ENCODE data around the gene SPG21.
A peak's percentile ranks its signal among the peaks of the same experiment; 100 is the strongest.

The SPG21 gene

GRCh38 chr15:65029736-65030208 is 40.1 kb upstream of the SPG21 start (continued):
- no peak for TF ChIP-seq ZNF202 (tag by site-specific recombination; IDR thresholded peaks at IDR 0.05; ENCODE audit: borderline replicate concordance)
- TF ChIP-seq ZNF426 (tag by site-specific recombination; IDR thresholded peaks at IDR 0.05) = peak; percentile 56
- 0 out of 2 replicates have a peak, but pooled peaks have one; percentile 35 for TF ChIP-seq ZNF121 (tag by site-specific recombination; IDR thresholded peaks at IDR 0.05)
- TF ChIP-seq ZNF274 (IDR thresholded peaks at IDR 0.05; ENCODE audit: low read length) = no peak
- no peak for TF ChIP-seq ZNF274 (tag by site-specific recombination; IDR thresholded peaks at IDR 0.05; ENCODE audit: borderline replicate concordance)
- TF ChIP-seq ZNF16 (tag by site-specific recombination; IDR thresholded peaks at IDR 0.05; ENCODE audit: low read depth) = no peak
- TF ChIP-seq KLF7 (tag by site-specific recombination; IDR thresholded peaks at IDR 0.05; ENCODE audit: borderline replicate concordance) = no peak
- TF ChIP-seq ZNF394 (tag by site-specific recombination; IDR thresholded peaks at IDR 0.05; ENCODE audit: borderline replicate concordance) = peak; percentile 76; the same call in 1 of the 2 replicates

GRCh38 chr15:65028921-65029735 is 39.4 kb upstream of the SPG21 start, which contains the start of gene MTFMT:
Gene MTFMT (minus strand): TSS chr15:65029639. CDS start chr15:65029613, 26 bp downstream.
- H3K4me3 ChIP-seq (ENCODE audit: low read depth, low read length) = peak within 1 kb of the TSS; percentile 91
- H3K27ac ChIP-seq (ENCODE audit: extremely low read depth, low read depth, low read length) = peak within 1 kb of the TSS; percentile 62; the same call in 1 of the 2 replicates
- H3K9me3 ChIP-seq (ENCODE audit: control insufficient read depth, insufficient read depth, low read depth, low read length) = no peaks in the 10 kb centered on the region
- no peaks in the 10 kb centered on the region for H3K4me1 ChIP-seq (ENCODE audit: control insufficient read depth, insufficient read depth, low read length)
- peaks cover 12 to 22% of the 10 kb centered on the region in 2 experiments; a peak in 2 of 3 replicates for H3K36me3 ChIP-seq (ENCODE audit: control insufficient read depth in 2 of 2, insufficient read depth in 1 of 2, low read length in 2 of 2)
- ChIA-PET CTCF (interaction anchor here (0.6 kb wide), 1 partner anchor 642 kb away, joined by 4 read pairs; the partner anchor contains the start of gene TRIP4), POLR2A (interaction anchor here (0.6 kb wide), 1 partner anchor 188 kb away, joined by 3 read pairs; no protein-coding TSS in a partner anchor)
- TF ChIP-seq, protein P1, sequence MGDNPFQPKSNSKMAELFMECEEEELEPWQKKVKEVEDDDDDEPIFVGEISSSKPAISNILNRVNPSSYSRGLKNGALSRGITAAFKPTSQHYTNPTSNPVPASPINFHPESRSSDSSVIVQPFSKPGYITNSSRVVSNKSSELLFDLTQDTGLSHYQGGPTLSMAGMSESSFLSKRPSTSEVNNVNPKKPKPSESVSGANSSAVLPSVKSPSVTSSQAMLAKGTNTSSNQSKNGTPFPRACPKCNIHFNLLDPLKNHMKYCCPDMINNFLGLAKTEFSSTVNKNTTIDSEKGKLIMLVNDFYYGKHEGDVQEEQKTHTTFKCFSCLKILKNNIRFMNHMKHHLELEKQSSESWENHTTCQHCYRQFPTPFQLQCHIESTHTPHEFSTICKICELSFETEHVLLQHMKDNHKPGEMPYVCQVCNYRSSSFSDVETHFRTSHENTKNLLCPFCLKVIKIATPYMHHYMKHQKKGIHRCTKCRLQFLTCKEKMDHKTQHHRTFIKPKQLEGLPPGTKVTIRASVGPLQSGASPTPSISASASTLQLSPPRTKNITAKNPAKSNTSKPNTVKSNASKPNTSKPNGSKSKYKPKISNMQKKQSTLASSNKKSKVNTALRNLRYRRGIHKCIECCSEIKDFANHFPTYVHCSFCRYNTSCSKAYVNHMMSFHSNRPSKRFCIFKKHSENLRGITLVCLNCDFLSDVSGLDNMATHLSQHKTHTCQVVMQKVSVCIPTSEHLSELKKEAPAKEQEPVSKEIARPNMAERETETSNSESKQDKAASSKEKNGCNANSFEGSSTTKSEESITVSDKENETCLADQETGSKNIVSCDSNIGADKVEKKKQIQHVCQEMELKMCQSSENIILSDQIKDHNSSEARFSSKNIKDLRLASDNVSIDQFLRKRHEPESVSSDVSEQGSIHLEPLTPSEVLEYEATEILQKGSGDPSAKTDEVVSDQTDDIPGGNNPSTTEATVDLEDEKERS (tag by site-specific recombination; IDR thresholded peaks at IDR 0.05) = no peak
- TF ChIP-seq MYNN (tag by site-specific recombination; IDR thresholded peaks at IDR 0.05; ENCODE audit: borderline replicate concordance) = no peak
- TF ChIP-seq KLF9 (tag by site-specific recombination; IDR thresholded peaks at IDR 0.05; ENCODE audit: low read depth) = no peak
- no peak for TF ChIP-seq ZNF10 (tag by site-specific recombination; IDR thresholded peaks at IDR 0.05)
- no peak for TF ChIP-seq ZNF777 (tag by site-specific recombination; IDR thresholded peaks at IDR 0.05; ENCODE audit: borderline replicate concordance)
- TF ChIP-seq ZNF19 (tag by site-specific recombination; IDR thresholded peaks at IDR 0.05; ENCODE audit: low read depth) = no peak
- no peak for TF ChIP-seq ZNF623 (tag by site-specific recombination; IDR thresholded peaks at IDR 0.05)
- TF ChIP-seq ZNF202 (tag by site-specific recombination; IDR thresholded peaks at IDR 0.05; ENCODE audit: borderline replicate concordance) = no peak
- no peak for TF ChIP-seq ZNF548 (tag by site-specific recombination; IDR thresholded peaks at IDR 0.05)
- peak; percentile 77; the same call in 1 of the 2 replicates for TF ChIP-seq ZSCAN30 (tag by site-specific recombination; IDR thresholded peaks at IDR 0.05)
- peak; percentile 46; the same call in 1 of the 2 replicates for TF ChIP-seq SP3 (tag by site-specific recombination; IDR thresholded peaks at IDR 0.05)
- TF ChIP-seq ZNF138 (tag by site-specific recombination; IDR thresholded peaks at IDR 0.05; ENCODE audit: borderline replicate concordance) = no peak
- TF ChIP-seq ZNF175 (tag by site-specific recombination; IDR thresholded peaks at IDR 0.05) = no peak
- peak; percentile 34; the same call in 1 of the 2 replicates for TF ChIP-seq ZBTB11 (tag by site-specific recombination; conservative IDR thresholded peaks at IDR 0.05; ENCODE audit: low read depth)
- TF ChIP-seq GLIS2 (tag by site-specific recombination; IDR thresholded peaks at IDR 0.05) = peak; percentile 87
- no peak for TF ChIP-seq GLI4 (tag by site-specific recombination; IDR thresholded peaks at IDR 0.05)
- TF ChIP-seq ZNF362 (tag by site-specific recombination; IDR thresholded peaks at IDR 0.05) = no peak
- no peak for TF ChIP-seq RBAK (tag by site-specific recombination; IDR thresholded peaks at IDR 0.05)
- peak; percentile 87 for TF ChIP-seq ZFHX2 (tag by site-specific recombination; conservative IDR thresholded peaks at IDR 0.05)
- TF ChIP-seq ZNF324 (tag by site-specific recombination; IDR thresholded peaks at IDR 0.05) = no peak
- TF ChIP-seq KLF10 (tag by site-specific recombination; IDR thresholded peaks at IDR 0.05) = 0 out of 2 replicates have a peak, but pooled peaks have one; percentile 17
- 0 out of 2 replicates have a peak, but pooled peaks have one; percentile 52 for TF ChIP-seq YY1 (tag by site-specific recombination; IDR thresholded peaks at IDR 0.05)
